ENCODE measurements around the gene AGAP6.

DNA sequence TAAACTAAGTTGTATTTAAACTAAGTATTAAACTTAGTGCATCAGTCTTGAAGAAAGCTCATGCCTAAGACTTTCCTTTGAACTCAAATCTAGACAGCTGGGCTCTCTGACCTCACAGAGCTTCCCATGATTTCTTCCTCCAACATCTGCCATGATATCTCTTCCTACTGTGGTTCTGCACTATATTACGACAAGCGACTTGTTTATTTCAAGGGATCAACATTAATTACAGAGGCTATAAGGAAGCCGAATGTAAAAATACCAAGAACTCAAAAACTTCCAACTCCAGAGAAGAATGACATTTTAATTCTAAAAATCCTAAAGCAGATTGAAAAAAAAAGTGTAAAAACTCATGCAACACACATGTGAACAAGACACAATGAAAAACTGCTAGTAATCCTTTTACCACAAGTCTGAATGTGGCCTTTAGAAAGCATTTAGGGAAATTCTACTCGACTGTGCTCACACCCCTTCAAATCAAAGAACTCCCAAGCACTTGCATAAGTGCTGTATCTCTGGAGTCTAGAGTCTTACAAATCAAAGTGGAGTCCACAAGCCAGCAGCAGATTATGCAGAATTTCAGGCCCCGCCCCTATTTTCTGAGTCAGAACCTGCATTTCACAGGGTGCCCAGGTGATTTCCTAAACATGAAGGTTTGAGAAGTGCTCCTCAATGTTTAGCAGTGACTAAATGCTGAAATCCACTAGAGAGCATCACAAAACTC is 56.9 kb downstream of the AGAP6 start:
- TF ChIP-seq, protein P1, sequence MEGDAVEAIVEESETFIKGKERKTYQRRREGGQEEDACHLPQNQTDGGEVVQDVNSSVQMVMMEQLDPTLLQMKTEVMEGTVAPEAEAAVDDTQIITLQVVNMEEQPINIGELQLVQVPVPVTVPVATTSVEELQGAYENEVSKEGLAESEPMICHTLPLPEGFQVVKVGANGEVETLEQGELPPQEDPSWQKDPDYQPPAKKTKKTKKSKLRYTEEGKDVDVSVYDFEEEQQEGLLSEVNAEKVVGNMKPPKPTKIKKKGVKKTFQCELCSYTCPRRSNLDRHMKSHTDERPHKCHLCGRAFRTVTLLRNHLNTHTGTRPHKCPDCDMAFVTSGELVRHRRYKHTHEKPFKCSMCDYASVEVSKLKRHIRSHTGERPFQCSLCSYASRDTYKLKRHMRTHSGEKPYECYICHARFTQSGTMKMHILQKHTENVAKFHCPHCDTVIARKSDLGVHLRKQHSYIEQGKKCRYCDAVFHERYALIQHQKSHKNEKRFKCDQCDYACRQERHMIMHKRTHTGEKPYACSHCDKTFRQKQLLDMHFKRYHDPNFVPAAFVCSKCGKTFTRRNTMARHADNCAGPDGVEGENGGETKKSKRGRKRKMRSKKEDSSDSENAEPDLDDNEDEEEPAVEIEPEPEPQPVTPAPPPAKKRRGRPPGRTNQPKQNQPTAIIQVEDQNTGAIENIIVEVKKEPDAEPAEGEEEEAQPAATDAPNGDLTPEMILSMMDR (IDR thresholded peaks at IDR 0.05): no peak
- TF ChIP-seq POLR2A (IDR thresholded peaks at IDR 0.05) (no peak), POLR2AphosphoS5 (IDR thresholded peaks at IDR 0.05; ENCODE audit: insufficient read depth in 1 of 2, low read depth in 1 of 2) (no peak)
